Heart left ventricle (tissue), 16 donors: ENCODE data around the gene PTGIS. TPM values are rescaled to one million over a fixed set of nuclear protein-coding genes. Genes with fewer than 3 reads are reported as not detected.

Experiments
- ATAC-seq, 4 donors: fragments of 200-7000 bp; cut with Tn5 transposase; one replicate each; pipeline ENCODE4 v1.9.1; 2020 to 2022; ENCODE audit warnings: moderate library complexity in 4 of 4, mild to moderate bottlenecking in 3 of 4, moderate number of reproducible peaks in 1 of 4
- DNase-seq, 5 donors: peaks; one replicate each; pipeline ENCODE4 v3.0.0-alpha.2; 2020
- H3K27ac ChIP-seq, 12 donors: fragments of 200-600 bp; sonication (generic) in 4 of 12; one replicate each; pipeline versions ENCODE4 v1.5.0 to v1.8.0; 2016 to 2022; ENCODE audit warnings: mild to moderate bottlenecking in 2 of 12
- H3K27me3 ChIP-seq, 9 donors: fragments of 200-600 bp; sonication (generic) in 2 of 9; one replicate each; pipeline versions ENCODE4 v1.5.1 to v1.8.0; 2016 to 2022; ENCODE audit warnings: mild to moderate bottlenecking in 3 of 9
- H3K36me3 ChIP-seq, 9 donors: fragments of 200-600 bp; sonication (generic) in 2 of 9; one replicate each; pipeline versions ENCODE4 v1.5.0 to v1.8.0; 2018 to 2022; ENCODE audit warnings: mild to moderate bottlenecking in 2 of 9
- H3K4me1 ChIP-seq, 12 donors: fragments of 200-600 bp; sonication (generic) in 4 of 12; one replicate each; pipeline versions ENCODE4 v1.5.0 to v1.8.0; 2016 to 2022; ENCODE audit warnings: mild to moderate bottlenecking in 3 of 12
- H3K4me3 ChIP-seq, 12 donors: fragments of 200-600 bp; sonication (generic) in 4 of 12; one replicate each; pipeline versions ENCODE4 v1.5.0 to v1.8.0; 2017 to 2022; ENCODE audit warnings: mild to moderate bottlenecking in 9 of 12, moderate library complexity in 4 of 12
- H3K9me3 ChIP-seq, 12 donors: fragments of 200-600 bp; sonication (generic) in 4 of 12; one replicate each; pipeline versions ENCODE4 v1.5.0 to v1.8.0; 2016 to 2022; ENCODE audit warnings: mild to moderate bottlenecking in 1 of 12
- CTCF ChIP-seq, 12 donors: fragments of 200-600 bp; sonication (generic) in 4 of 12; IDR thresholded peaks; one replicate each; pipeline versions ENCODE4 v1.5.0 to v1.8.0; 2018 to 2022; ENCODE audit warnings: antibody characterized with exemption in 12 of 12, mild to moderate bottlenecking in 5 of 12
- POLR2A ChIP-seq, 2 donors: fragments of 450-650 bp; IDR thresholded peaks; one replicate each; pipeline ENCODE4 v1.6.1; 2017; ENCODE audit warnings: antibody characterized with exemption in 2 of 2, mild to moderate bottlenecking in 2 of 2, moderate library complexity in 2 of 2
- WGBS, 4 donors: extraction: QIAGEN DNeasy Blood & Tissue Kit in 2 of 4; methylation state at CpG; one replicate each; pipeline versions ENCODE4 v1.1.5 to v1.1.7; 2013 to 2018; 5-methylcytosine and 5-hydroxymethylcytosine counted together
- intact Hi-C, 10 donors: fragments of 100-400 bp; cut with DNase I; formaldehyde crosslinking; loops; one replicate each; pipeline versions ENCODE4 v1.11.1 to v1.14.2; 2022
- polyA plus RNA-seq, 2 donors: library from polyadenylated mRNA; stranded (reverse); fragments of 200-250 nt; gene quantifications; one replicate each; pipeline ENCODE4 v1.2.3, GENCODE V29; 2013
- total RNA-seq, 9 donors: library from RNA; depleted of rRNA in 2 of 9; stranded (reverse); fragments of >200 nt in 2 of 9; fragmentation: NEBNext Ultra II Directional in 3 of 9; extraction: Animal tissue kit (Norgen Biotek cat#: 25700) in 3 of 9; gene quantifications; one replicate each; pipeline versions ENCODE4 v1.1.0 to v1.2.4, GENCODE V29; 2016 to 2023
- donor health status: ischemic (EF 13 %, LVEDD 7.1; RV severe dilation, severe dysfunction).
- donor health status: healthy with polysubstance abuse.
- donor health status: DM: no; HTN: yes; CAD: no.
- donor health status: DM: no; HTN: no; CAD: no.
- donor health status: ischemic (EF 25% LVEDD 6.9; RV normal size, moderate dysfunction).
- donor health status: ischemic (EF 25% LVEDD 5.7; RV mildly dilated, moderate dysfunction).
- donor health status: healthy.
- donor health status: DM: yes; HTN: yes; CAD: no.
- donor health status: ischemic (EF 35%, LVEDD 5.7; RV mildly dilated, moderate dysfunction).
- donor health status: nonischemic (EF 11% LVEDD 7.7; RV severe dilation, severe dysfunction).
- donor health status: DM: yes; HTN: yes; CAD: no.
- donor health status: PGD.
- donor health status: ischemic (EF 29% LVEDD 5.4; RV normal size, mild dysfunction).
- donor health status: nonischemic (EF 23%, LVEDD 6.1; RV moderate dilation, normal function).

The PTGIS gene
- total and polyA plus RNA-seq, 11 donors, result 5.3 to 95.2 (median 20.1) TPM

GRCh38 chr20:49602345-49603208 is 34.6 kb upstream of the PTGIS start:
- H3K4me1 ChIP-seq, result peaks cover 0 to 8% (median 0%) of the 10 kb centered on the region in 12 donors
- intact Hi-C loops, result loop anchor here in 2 of 10 donors (10.0 kb wide), 1 partner anchor 268 kb away; no protein-coding TSS in a partner anchor
- ATAC-seq (peak; percentile 21 to 64 (median 48)), DNase-seq (peak in 1 of 5 donors; percentile 25)
- TF ChIP-seq CTCF (IDR thresholded peaks at IDR 0.05) (no peak), POLR2A (IDR thresholded peaks at IDR 0.05) (no peak)
- H3K4me3 ChIP-seq, result no peak overlapping the region
- H3K27me3 ChIP-seq, result peaks cover 0 to 2% (median 0%) of the 10 kb centered on the region in 9 donors
- H3K27ac ChIP-seq, result peak overlapping the region in 4 of 12 donors; percentile 15 to 57 (median 34)
- H3K9me3 ChIP-seq, result peaks cover 0 to 4% (median 0%) of the 10 kb centered on the region in 12 donors
- WGBS, 4 donors, result 62 to 82% (median 74%) methylated on average over 8 to 9 of the region's 9 CpGs
- H3K36me3 ChIP-seq, result no peaks in the 10 kb centered on the region

- intact Hi-C loops, result loop anchor here in 2 of 10 donors (10.0 kb wide), 1 partner anchor 267 kb away; no protein-coding TSS in a partner anchor
- Histone ChIP-seq H3K27ac (no peak overlapping the region), H3K9me3 (peaks cover 0 to 4% (median 0%) of the 10 kb centered on the region in 12 donors), H3K27me3 (no peaks in the 10 kb centered on the region), H3K4me1 (peaks cover 0 to 8% (median 2%) of the 10 kb centered on the region in 12 donors), H3K4me3 (no peak overlapping the region), H3K36me3 (no peaks in the 10 kb centered on the region)
- no peak for TF ChIP-seq CTCF (IDR thresholded peaks at IDR 0.05)
- TF ChIP-seq POLR2A (IDR thresholded peaks at IDR 0.05), result no peak
- DNase-seq (no peak), ATAC-seq (no peak)
- 89 to 91% (median 90%) methylated on average over 5 of the region's 5 CpGs for WGBS, 4 donors
These were observed 33.4 kb upstream of the PTGIS start for GRCh38 chr20:49601153-49601924.

- Histone ChIP-seq H3K36me3 (no peaks in the 10 kb centered on the region), H3K27me3 (no peaks in the 10 kb centered on the region), H3K4me1 (peaks cover 0 to 25% (median 9%) of the 10 kb centered on the region in 12 donors), H3K4me3 (no peak overlapping the region), H3K9me3 (peaks cover 0 to 4% (median 0%) of the 10 kb centered on the region in 12 donors), H3K27ac (no peak overlapping the region)
- DNase-seq (no peak), ATAC-seq (no peak)
- intact Hi-C loops, result loop anchor here in 3 of 10 donors (5.0 to 10.0 kb wide), 2 partner anchors 37 to 265 kb away; no protein-coding TSS in a partner anchor
- 93 to 96% (median 94%) methylated on average over 4 of the region's 4 CpGs for WGBS, 4 donors
- TF ChIP-seq CTCF (IDR thresholded peaks at IDR 0.05) (no peak), POLR2A (IDR thresholded peaks at IDR 0.05) (no peak)
These were observed 31.8 kb upstream of the PTGIS start for GRCh38 chr20:49599746-49600113.
